Measurements from ENCODE around the gene FOXB2. TPM values are rescaled to one million over a fixed set of nuclear protein-coding genes. Genes with fewer than 3 reads are reported as not detected.

Gene FOXB2
- total RNA-seq, 3 donors from 2014 or later: not detected

- Histone ChIP-seq H3K36me3 (no peaks in the 10 kb centered on the region), H3K27ac (no peak overlapping the region), H3K4me1 (peaks cover 0 to 10% of the 10 kb centered on the region in 2 donors), H3K27me3 (peaks cover 10 to 87% of the 10 kb centered on the region in 2 donors), H3K4me3 (peak overlapping the region in 1 of 3 donors; percentile 22), H3K9me3 (no peaks in the 10 kb centered on the region)
- TF ChIP-seq CTCF (IDR thresholded peaks at IDR 0.05): no peak
- no peak for TF ChIP-seq POLR2A (IDR thresholded peaks at IDR 0.05)
- intact Hi-C loops (cut with DNase I; ENCODE audit: low total_unique reads): no loop called here
- no peak for DNase-seq (ENCODE audit: low spot score in 2 of 2)
These were observed 1.9 kb downstream of the FOXB2 start for GRCh38 chr9:77021291-77021894.

- intact Hi-C loops (cut with DNase I; ENCODE audit: low total_unique reads): no loop called here
- Histone ChIP-seq H3K9me3 (no peaks in the 10 kb centered on the region), H3K4me1 (peaks cover 0 to 10% of the 10 kb centered on the region in 2 donors), H3K27ac (no peak overlapping the region), H3K36me3 (no peaks in the 10 kb centered on the region), H3K4me3 (peak overlapping the region in 1 of 3 donors; percentile 22), H3K27me3 (peaks cover 9 to 80% of the 10 kb centered on the region in 2 donors)
- no peak for DNase-seq (ENCODE audit: low spot score in 2 of 2)
- TF ChIP-seq CTCF (IDR thresholded peaks at IDR 0.05): no peak
- TF ChIP-seq POLR2A (IDR thresholded peaks at IDR 0.05): no peak
- TF ChIP-seq POLR2AphosphoS5 (IDR thresholded peaks at IDR 0.05): no peak
These were observed 2.7 kb downstream of the FOXB2 start for GRCh38 chr9:77021922-77022782.

GRCh38 chr9:77022783-77023440, 3.5 kb downstream of the FOXB2 start:
- intact Hi-C loops (cut with DNase I; ENCODE audit: low total_unique reads): no loop called here

GRCh38 chr9:77023726-77024125, 4.3 kb downstream of the FOXB2 start:
- DNase-seq (ENCODE audit: low spot score in 2 of 2): no peak
- H3K9me3 ChIP-seq: no peaks in the 10 kb centered on the region
- no peak overlapping the region for H3K4me3 ChIP-seq
- peaks cover 0 to 5% of the 10 kb centered on the region in 2 donors for H3K4me1 ChIP-seq
- intact Hi-C loops (cut with DNase I; ENCODE audit: low total_unique reads): no loop called here
- no peak overlapping the region for H3K27ac ChIP-seq
- peaks cover 6 to 78% of the 10 kb centered on the region in 2 donors for H3K27me3 ChIP-seq
- H3K36me3 ChIP-seq: no peaks in the 10 kb centered on the region
- TF ChIP-seq POLR2AphosphoS5 (IDR thresholded peaks at IDR 0.05): no peak
- no peak for TF ChIP-seq POLR2A (IDR thresholded peaks at IDR 0.05)
- no peak for TF ChIP-seq CTCF (IDR thresholded peaks at IDR 0.05)

More at GRCh38 chr9:77022783-77023440, 3.5 kb downstream of the FOXB2 start:
- H3K27me3 ChIP-seq: peaks cover 9 to 79% of the 10 kb centered on the region in 2 donors
- no peak overlapping the region for H3K27ac ChIP-seq
- H3K9me3 ChIP-seq: no peaks in the 10 kb centered on the region
- peaks cover 0 to 10% of the 10 kb centered on the region in 2 donors for H3K4me1 ChIP-seq
- H3K36me3 ChIP-seq: no peaks in the 10 kb centered on the region
- TF ChIP-seq POLR2AphosphoS5 (IDR thresholded peaks at IDR 0.05): no peak
- TF ChIP-seq CTCF (IDR thresholded peaks at IDR 0.05): no peak
- no peak for TF ChIP-seq POLR2A (IDR thresholded peaks at IDR 0.05)
- no peak overlapping the region for H3K4me3 ChIP-seq
- no peak for DNase-seq (ENCODE audit: low spot score in 2 of 2)
